Measurements from ENCODE around the gene LMAN1L. TPM values are rescaled to one million over a fixed set of nuclear protein-coding genes. Genes with fewer than 3 reads are reported as not detected.

LMAN1L gene
- polyA plus RNA-seq, 1 donor (not counting 4 experiments of a cell fraction or from before 2014, with no cell fraction given) = not detected

GRCh38 chr15:74824976-74825375, 12.3 kb downstream of the LMAN1L start:
- H3K9me1 ChIP-seq (ENCODE audit: control insufficient read depth, extremely low read depth, insufficient read depth, low read length) = no peaks in the 10 kb centered on the region
- FAIRE-seq (no peak), DNase-seq (ENCODE audit: low read depth, low spot score) (no peak)
- H3K4me3 ChIP-seq (ENCODE audit: control insufficient read depth in 2 of 3, extremely low read depth in 1 of 3, insufficient read depth in 2 of 3, low read depth in 1 of 3, low read length in 3 of 3) = no peak overlapping the region
- no peaks in the 10 kb centered on the region for H3K9me3 ChIP-seq (ENCODE audit: control insufficient read depth, low read depth, low read length)
- no peaks in the 10 kb centered on the region for H3K4me1 ChIP-seq (ENCODE audit: control insufficient read depth, extremely low read depth, insufficient read depth, low read length)
- H3K4me2 ChIP-seq (ENCODE audit: control insufficient read depth, extremely low read depth, insufficient read depth, low read depth, low read length) = no peak overlapping the region
- H3K9ac ChIP-seq (ENCODE audit: control insufficient read depth, extremely low read depth, insufficient read depth, low read length) = no peak overlapping the region
- dilution Hi-C loops (cut with MboI; ENCODE audit: extremely low pct_ligation_motif_present, low sequenced_read_pairs) = no loop called here
- peaks cover 41% of the 10 kb centered on the region for H3K27me3 ChIP-seq (ENCODE audit: control insufficient read depth, extremely low read depth, insufficient read depth, low read length)
- H3K36me3 ChIP-seq (ENCODE audit: control insufficient read depth in 2 of 2, extremely low read depth in 1 of 2, insufficient read depth in 2 of 2, low read length in 2 of 2) = no peaks in the 10 kb centered on the region
- no peak overlapping the region for H3K27ac ChIP-seq (ENCODE audit: control insufficient read depth, insufficient read depth, low read length)
- no peak overlapping the region for H2AFZ ChIP-seq (ENCODE audit: control insufficient read depth, low read length)
- TF ChIP-seq CTCF (optimal IDR thresholded peaks at IDR 0.05 in 1 of 3, IDR thresholded peaks at IDR 0.05 in 1 of 3, conservative IDR thresholded peaks at IDR 0.05 in 1 of 3; ENCODE audit: extremely low read depth in 1 of 3, insufficient read depth in 2 of 3, low read length in 3 of 3) (no peak), EZH2 (IDR thresholded peaks at IDR 0.05; ENCODE audit: low read length) (no peak)
- no peaks in the 10 kb centered on the region for H4K20me1 ChIP-seq (ENCODE audit: control insufficient read depth, extremely low read depth, insufficient read depth, low read length)
- H3K79me2 ChIP-seq (ENCODE audit: control insufficient read depth, insufficient read depth, low read length) = no peaks in the 10 kb centered on the region

GRCh38 chr15:74825866-74826265, 13.2 kb downstream of the LMAN1L start:
- Histone ChIP-seq H2AFZ (ENCODE audit: control insufficient read depth, low read length) (no peak overlapping the region), H3K9ac (ENCODE audit: control insufficient read depth, extremely low read depth, insufficient read depth, low read length) (no peak overlapping the region), H3K9me3 (ENCODE audit: control insufficient read depth, low read depth, low read length) (no peaks in the 10 kb centered on the region), H3K4me2 (ENCODE audit: control insufficient read depth, extremely low read depth, insufficient read depth, low read depth, low read length) (no peak overlapping the region), H3K9me1 (ENCODE audit: control insufficient read depth, extremely low read depth, insufficient read depth, low read length) (no peaks in the 10 kb centered on the region), H3K27me3 (ENCODE audit: control insufficient read depth, extremely low read depth, insufficient read depth, low read length) (peaks cover 47% of the 10 kb centered on the region), H3K79me2 (ENCODE audit: control insufficient read depth, insufficient read depth, low read length) (no peaks in the 10 kb centered on the region), H3K27ac (ENCODE audit: control insufficient read depth, insufficient read depth, low read length) (no peak overlapping the region), H3K36me3 (ENCODE audit: control insufficient read depth in 2 of 2, extremely low read depth in 1 of 2, insufficient read depth in 2 of 2, low read length in 2 of 2) (no peaks in the 10 kb centered on the region), H3K4me1 (ENCODE audit: control insufficient read depth, extremely low read depth, insufficient read depth, low read length) (no peaks in the 10 kb centered on the region), H4K20me1 (ENCODE audit: control insufficient read depth, extremely low read depth, insufficient read depth, low read length) (no peaks in the 10 kb centered on the region), H3K4me3 (ENCODE audit: control insufficient read depth in 2 of 3, extremely low read depth in 1 of 3, insufficient read depth in 2 of 3, low read depth in 1 of 3, low read length in 3 of 3) (no peak overlapping the region)
- dilution Hi-C loops (cut with MboI; ENCODE audit: extremely low pct_ligation_motif_present, low sequenced_read_pairs) = no loop called here
- DNase-seq (ENCODE audit: low read depth, low spot score) (no peak), FAIRE-seq (no peak)
- TF ChIP-seq CTCF (optimal IDR thresholded peaks at IDR 0.05 in 1 of 3, IDR thresholded peaks at IDR 0.05 in 1 of 3, conservative IDR thresholded peaks at IDR 0.05 in 1 of 3; ENCODE audit: extremely low read depth in 1 of 3, insufficient read depth in 2 of 3, low read length in 3 of 3) (no peak), EZH2 (IDR thresholded peaks at IDR 0.05; ENCODE audit: low read length) (no peak)
